ENCODE measurements around the gene ICAM1.

DNA sequence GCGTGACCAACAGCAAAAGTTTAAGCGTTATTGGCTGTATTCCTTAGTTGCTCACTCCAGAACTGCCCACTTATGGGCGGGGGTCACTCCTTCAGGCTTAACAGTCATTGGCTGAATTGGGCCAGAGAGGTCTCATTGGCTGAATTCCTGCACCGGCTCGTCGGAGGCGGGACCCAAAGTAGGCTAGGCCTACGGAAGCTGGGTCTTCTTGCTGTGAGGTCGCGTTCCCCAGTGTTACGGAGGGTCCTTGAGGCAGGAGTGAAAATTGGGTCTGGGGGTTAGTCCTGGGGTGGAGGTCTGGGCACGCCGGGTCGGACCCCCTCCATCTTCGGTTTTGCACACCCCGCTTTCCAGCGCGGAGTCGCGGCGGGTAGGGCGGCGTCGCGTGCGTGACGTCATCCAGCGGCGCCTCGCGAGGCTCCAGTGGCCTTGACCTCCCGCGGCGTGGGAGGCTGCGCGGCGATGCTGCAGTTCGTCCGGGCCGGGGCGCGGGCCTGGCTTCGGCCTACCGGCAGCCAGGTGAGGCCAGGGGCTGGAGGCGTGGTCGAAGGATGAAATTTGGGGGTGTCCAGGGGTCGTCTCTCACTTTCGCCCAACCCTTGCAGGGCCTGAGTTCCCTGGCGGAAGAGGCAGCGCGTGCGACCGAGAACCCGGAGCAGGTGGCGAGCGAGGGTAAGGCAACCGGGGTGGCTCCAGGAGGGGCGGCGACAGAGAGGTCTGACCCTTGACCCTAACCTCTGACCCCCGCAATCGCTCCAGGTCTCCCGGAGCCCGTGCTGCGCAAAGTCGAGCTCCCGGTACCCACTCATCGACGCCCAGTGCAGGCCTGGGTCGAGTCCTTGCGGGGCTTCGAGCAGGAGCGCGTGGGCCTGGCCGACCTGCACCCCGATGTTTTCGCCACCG, 18.9 kb upstream of the ICAM1 start, which contains the start of gene MRPL4:
- TF ChIP-seq POLR2A (IDR thresholded peaks at IDR 0.05), result peak; percentile 26
- TF ChIP-seq, protein P1, sequence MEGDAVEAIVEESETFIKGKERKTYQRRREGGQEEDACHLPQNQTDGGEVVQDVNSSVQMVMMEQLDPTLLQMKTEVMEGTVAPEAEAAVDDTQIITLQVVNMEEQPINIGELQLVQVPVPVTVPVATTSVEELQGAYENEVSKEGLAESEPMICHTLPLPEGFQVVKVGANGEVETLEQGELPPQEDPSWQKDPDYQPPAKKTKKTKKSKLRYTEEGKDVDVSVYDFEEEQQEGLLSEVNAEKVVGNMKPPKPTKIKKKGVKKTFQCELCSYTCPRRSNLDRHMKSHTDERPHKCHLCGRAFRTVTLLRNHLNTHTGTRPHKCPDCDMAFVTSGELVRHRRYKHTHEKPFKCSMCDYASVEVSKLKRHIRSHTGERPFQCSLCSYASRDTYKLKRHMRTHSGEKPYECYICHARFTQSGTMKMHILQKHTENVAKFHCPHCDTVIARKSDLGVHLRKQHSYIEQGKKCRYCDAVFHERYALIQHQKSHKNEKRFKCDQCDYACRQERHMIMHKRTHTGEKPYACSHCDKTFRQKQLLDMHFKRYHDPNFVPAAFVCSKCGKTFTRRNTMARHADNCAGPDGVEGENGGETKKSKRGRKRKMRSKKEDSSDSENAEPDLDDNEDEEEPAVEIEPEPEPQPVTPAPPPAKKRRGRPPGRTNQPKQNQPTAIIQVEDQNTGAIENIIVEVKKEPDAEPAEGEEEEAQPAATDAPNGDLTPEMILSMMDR (IDR thresholded peaks at IDR 0.05), result peak in 2 of 4 experiments; percentile 15 to 32
- peak; percentile 81 for TF ChIP-seq POLR2AphosphoS5 (IDR thresholded peaks at IDR 0.05)

Data from prostate gland (tissue), 2 donors.